GM19468 (cell line): ENCODE results near the gene ACTL6B.

Experiments
- ATAC-seq: cut with Tn5 transposase; IDR thresholded peaks from one replicate; pipeline ENCODE4 v1.9.1; 2021; ENCODE audit warnings: mild to moderate bottlenecking, moderate library complexity, moderate number of reproducible peaks; ENCODE audit not compliant: unreplicated experiment; ENCODE audit errors: extremely low read depth

Gene ACTL6B

GRCh38 chr7:100684534-100685042 is 28.3 kb upstream of the ACTL6B start:
- no peak for ATAC-seq

- no peak for ATAC-seq
Observed at GRCh38 chr7:100683659-100684533, 27.6 kb upstream of the ACTL6B start.

GRCh38 chr7:100682991-100683658 is 26.9 kb upstream of the ACTL6B start:
- no peak for ATAC-seq

GRCh38 chr7:100682228-100682741 is 26.0 kb upstream of the ACTL6B start:
- no peak for ATAC-seq

- ATAC-seq = no peak
Observed at GRCh38 chr7:100681491-100682227, 25.4 kb upstream of the ACTL6B start.

- ATAC-seq = no peak
Observed at GRCh38 chr7:100680576-100681271, 24.5 kb upstream of the ACTL6B start.

GRCh38 chr7:100679927-100680575 is 23.8 kb upstream of the ACTL6B start:
- no peak for ATAC-seq

GRCh38 chr7:100679129-100679926 is 23.1 kb upstream of the ACTL6B start:
- no peak for ATAC-seq

GRCh38 chr7:100678291-100678984 is 22.2 kb upstream of the ACTL6B start:
- no peak for ATAC-seq

GRCh38 chr7:100677308-100678267 is 21.3 kb upstream of the ACTL6B start:
- no peak for ATAC-seq

GRCh38 chr7:100676501-100677306 is 20.5 kb upstream of the ACTL6B start:
- no peak for ATAC-seq

GRCh38 chr7:100675581-100676350 is 19.5 kb upstream of the ACTL6B start:
- ATAC-seq = no peak

GRCh38 chr7:100675105-100675451 is 18.8 kb upstream of the ACTL6B start:
- no peak for ATAC-seq

GRCh38 chr7:100674411-100675104 is 18.3 kb upstream of the ACTL6B start:
- no peak for ATAC-seq

- ATAC-seq = no peak
Observed at GRCh38 chr7:100673942-100674410, 17.7 kb upstream of the ACTL6B start.
